OCI-LY3 (cell line): ENCODE data around the gene EVX2.

Source experiments
- H2AFZ ChIP-seq: fragments of 200-600, 300-600 bp; shearing (Covaris generic); 2 replicates; pipeline ENCODE4 v1.6.0; 2014; ENCODE audit warnings: antibody characterized with exemption, low read depth, low read length
- H3K27ac ChIP-seq: fragments of 200-600, 300-600 bp; sonication (generic); 2 replicates; pipeline ENCODE4 v1.5.1; 2014; ENCODE audit warnings: mild to moderate bottlenecking, low read length, moderate library complexity, mixed read lengths
- H3K27me3 ChIP-seq: fragments of 200-600, 300-600 bp; sonication (generic); 2 replicates; pipeline ENCODE4 v1.6.1; 2014; ENCODE audit warnings: low read depth, low read length, mixed read lengths
- H3K36me3 ChIP-seq: fragments of 200-600, 300-600 bp; sonication (generic); replicated peaks from 2 replicates; pipeline ENCODE3; 2014; ENCODE audit warnings: low read depth, low read length, mixed read lengths
- H3K4me1 ChIP-seq: fragments of 300-600, 200-600 bp; sonication (generic); 2 replicates; pipeline ENCODE4 v1.6.1; 2014; ENCODE audit warnings: low read length, mixed read lengths
- H3K4me2 ChIP-seq: fragments of 200-600, 300-600 bp; sonication (generic); 2 replicates; pipeline ENCODE4 v1.6.1; 2014; ENCODE audit warnings: low read length, mixed read lengths
- H3K4me3 ChIP-seq: fragments of 300-600, 200-600 bp; sonication (generic); 2 replicates; pipeline ENCODE4 v1.5.1; 2014; ENCODE audit warnings: antibody characterized with exemption, mild to moderate bottlenecking, low read length, moderate library complexity
- H3K79me2 ChIP-seq: fragments of 300-600, 200-600 bp; shearing (Covaris generic); 2 replicates; pipeline ENCODE4 v1.6.1; 2014; ENCODE audit warnings: mild to moderate bottlenecking, low read length, mixed read lengths
- H3K9ac ChIP-seq: fragments of 300-600, 200-600 bp; shearing (Covaris generic); 2 replicates; pipeline ENCODE4 v1.6.0; 2014; ENCODE audit warnings: mild to moderate bottlenecking, low read length, moderate library complexity
- H3K9me3 ChIP-seq: fragments of 200-600, 300-600 bp; shearing (Covaris generic); 2 replicates; pipeline ENCODE4 v1.6.1; 2014; ENCODE audit warnings: low read length, mixed read lengths; ENCODE audit not compliant: insufficient read depth
- H4K20me1 ChIP-seq: fragments of 200-600, 300-600 bp; sonication (generic); 2 replicates; pipeline ENCODE4 v1.6.1; 2016; ENCODE audit warnings: low read length, mixed read lengths; ENCODE audit not compliant: insufficient read depth
- CTCF ChIP-seq: fragments of 200-600, 300-600 bp; sonication (generic); IDR thresholded peaks from 2 replicates; pipeline ENCODE4 v1.5.1; 2014; ENCODE audit warnings: antibody characterized with exemption, low read length, low read depth
- EZH2phosphoT487 ChIP-seq: fragments of 200-600 bp; shearing (Covaris generic); IDR thresholded peaks from 2 replicates; pipeline ENCODE4 v1.6.1; 2018; ENCODE audit warnings: antibody characterized with exemption, mixed run types, low read depth

EVX2 gene

GRCh38 chr2:176098366-176099158 lies 14.8 kb upstream of the EVX2 start:
- Histone ChIP-seq H3K9ac (no peak overlapping the region), H3K9me3 (no peaks in the 10 kb centered on the region), H3K4me1 (peaks cover 7% of the 10 kb centered on the region), H3K4me2 (peak overlapping the region; percentile 99), H2AFZ (no peak overlapping the region; the same call in 1 of the 2 replicates), H3K4me3 (peak overlapping the region; percentile 81), H3K27me3 (no peaks in the 10 kb centered on the region), H4K20me1 (no peaks in the 10 kb centered on the region), H3K79me2 (no peaks in the 10 kb centered on the region), H3K36me3 (no peaks in the 10 kb centered on the region), H3K27ac (no peak overlapping the region)
- no peak for TF ChIP-seq EZH2phosphoT487

- H3K4me3 ChIP-seq = peak overlapping the region; percentile 81
- H4K20me1 ChIP-seq = no peaks in the 10 kb centered on the region
- H3K9ac ChIP-seq = peak overlapping the region; percentile 77
- H3K79me2 ChIP-seq = no peaks in the 10 kb centered on the region
- no peak overlapping the region for H3K27ac ChIP-seq
- peaks cover 7% of the 10 kb centered on the region for H3K4me1 ChIP-seq
- peak overlapping the region; percentile 98 for H2AFZ ChIP-seq
- no peaks in the 10 kb centered on the region for H3K36me3 ChIP-seq
- no peaks in the 10 kb centered on the region for H3K9me3 ChIP-seq
- no peaks in the 10 kb centered on the region for H3K27me3 ChIP-seq
- TF ChIP-seq CTCF (no peak), EZH2phosphoT487 (no peak)
- peak overlapping the region; percentile 99 for H3K4me2 ChIP-seq
Measured at GRCh38 chr2:176097820-176098365, 14.1 kb upstream of the EVX2 start.

GRCh38 chr2:176096986-176097819 lies 13.4 kb upstream of the EVX2 start:
- Histone ChIP-seq H3K27ac (peak overlapping the region; percentile 51), H3K4me3 (peak overlapping the region; percentile 81), H3K4me1 (peaks cover 7% of the 10 kb centered on the region), H2AFZ (peak overlapping the region; percentile 98), H3K79me2 (no peaks in the 10 kb centered on the region), H4K20me1 (no peaks in the 10 kb centered on the region), H3K4me2 (peak overlapping the region; percentile 99), H3K36me3 (no peaks in the 10 kb centered on the region), H3K27me3 (no peaks in the 10 kb centered on the region), H3K9ac (peak overlapping the region; percentile 77), H3K9me3 (no peaks in the 10 kb centered on the region)
- peak; percentile 78 for TF ChIP-seq CTCF
- no peak for TF ChIP-seq EZH2phosphoT487

GRCh38 chr2:176096243-176096985 lies 12.7 kb upstream of the EVX2 start:
- Histone ChIP-seq H2AFZ (peak overlapping the region; percentile 98), H3K9me3 (no peaks in the 10 kb centered on the region), H3K4me1 (peaks cover 7% of the 10 kb centered on the region), H3K27me3 (no peaks in the 10 kb centered on the region), H3K27ac (peak overlapping the region; percentile 51), H3K36me3 (no peaks in the 10 kb centered on the region), H3K9ac (peak overlapping the region; percentile 77), H3K79me2 (no peaks in the 10 kb centered on the region), H3K4me3 (peak overlapping the region; percentile 81), H3K4me2 (peak overlapping the region; percentile 99), H4K20me1 (no peaks in the 10 kb centered on the region)
- no peak for TF ChIP-seq CTCF
